A673 (cell line): ENCODE measurements around the gene C16orf74. TPM values are rescaled to one million over a fixed set of nuclear protein-coding genes. Genes with fewer than 3 reads are reported as not detected.

Source experiments
- BruUV-seq: library from RNA; stranded (reverse); fragments of 400-500 nt; replicated peaks from 2 replicates; lab custom pipeline; 2021; lab: Mats Ljungman, UMichigan
- CTCF ChIA-PET: fragments of 300-600 bp; sonication (Branson Sonifier 250); formaldehyde crosslinking; loops from one replicate; lab custom pipeline; 2022; ENCODE audit warnings: antibody characterized with exemption; lab: Charles Lee
- POLR2A ChIA-PET: fragments of 300-600 bp; sonication (Branson Sonifier 250); formaldehyde crosslinking; loops from one replicate; lab custom pipeline; 2022; ENCODE audit warnings: antibody characterized with exemption; ENCODE audit not compliant: low non-redundant PET; lab: Charles Lee
- DNase-seq: peaks from one replicate; pipeline ENCODE4 v3.0.0-alpha.2; 2015; ENCODE audit warnings: low spot score
- H3K27ac ChIP-seq: fragments of 200-600 bp; sonication (generic); 2 replicates; pipeline ENCODE4 v1.5.1; 2016; ENCODE audit warnings: mixed run types, low read depth, mild to moderate bottlenecking, mixed read lengths, antibody characterized with exemption, low read length; ENCODE audit not compliant: poor library complexity, severe bottlenecking
- H3K27me3 ChIP-seq: fragments of 200-600 bp; sonication (generic); replicated peaks from 2 replicates; pipeline ENCODE4 v1.6.1; 2017; ENCODE audit warnings: mixed run types, low read depth, mild to moderate bottlenecking, mixed read lengths, antibody characterized with exemption, low read length; ENCODE audit not compliant: insufficient read depth, poor library complexity
- H3K36me3 ChIP-seq: fragments of 200-600 bp; sonication (generic); 2 replicates; pipeline ENCODE4 v1.6.1; 2016; ENCODE audit warnings: mixed run types, mild to moderate bottlenecking, mixed read lengths, antibody characterized with exemption, low read length; ENCODE audit not compliant: insufficient read depth, poor library complexity, severe bottlenecking
- H3K4me1 ChIP-seq: fragments of 200-600 bp; sonication (generic); 2 replicates; pipeline ENCODE4 v1.6.1; 2017; ENCODE audit warnings: mixed run types, mild to moderate bottlenecking, mixed read lengths, antibody characterized with exemption, low read length; ENCODE audit not compliant: insufficient read depth, poor library complexity, severe bottlenecking
- H3K4me3 ChIP-seq: fragments of 200-600 bp; sonication (generic); 2 replicates; pipeline ENCODE4 v1.5.1; 2016; ENCODE audit warnings: low read depth, mixed run types, mild to moderate bottlenecking, mixed read lengths, low read length; ENCODE audit not compliant: poor library complexity, severe bottlenecking
- H3K9me3 ChIP-seq: fragments of 200-600 bp; sonication (generic); 2 replicates; pipeline ENCODE4 v1.6.1; 2016; ENCODE audit warnings: mixed run types, low read depth, mild to moderate bottlenecking, mixed read lengths, antibody characterized with exemption, low read length; ENCODE audit not compliant: poor library complexity, severe bottlenecking
- EZH2 ChIP-seq: fragments of 200-600 bp; sonication (generic); IDR thresholded peaks from 2 replicates; pipeline ENCODE4 v1.6.1; 2017; ENCODE audit warnings: borderline replicate concordance, low read depth, mild to moderate bottlenecking, mixed read lengths, antibody characterized with exemption, low read length; ENCODE audit not compliant: poor library complexity, severe bottlenecking
- intact Hi-C: fragments of 100-400 bp; cut with micrococcal nuclease; formaldehyde crosslinking; loops from one replicate; pipeline ENCODE4 v1.10.0; 2022; ENCODE audit not compliant: unreplicated experiment
- total RNA-seq: library from RNA; stranded (reverse); gene quantifications from 2 replicates; pipeline ENCODE4 v1.2.3, GENCODE V29; 2021
- TF ChIP-seq, protein P1 (sequence below): fragments of 300-800, 200-600 bp; sonication (generic); conservative IDR thresholded peaks from 2 replicates; pipeline ENCODE4 v1.5.1; 2017; ENCODE audit warnings: low read depth, mild to moderate bottlenecking, antibody characterized with exemption, low read length, moderate library complexity, mixed read lengths

Gene C16orf74
- total RNA-seq, 1 experiment from 2014 or later = 3.8 TPM

DNA sequence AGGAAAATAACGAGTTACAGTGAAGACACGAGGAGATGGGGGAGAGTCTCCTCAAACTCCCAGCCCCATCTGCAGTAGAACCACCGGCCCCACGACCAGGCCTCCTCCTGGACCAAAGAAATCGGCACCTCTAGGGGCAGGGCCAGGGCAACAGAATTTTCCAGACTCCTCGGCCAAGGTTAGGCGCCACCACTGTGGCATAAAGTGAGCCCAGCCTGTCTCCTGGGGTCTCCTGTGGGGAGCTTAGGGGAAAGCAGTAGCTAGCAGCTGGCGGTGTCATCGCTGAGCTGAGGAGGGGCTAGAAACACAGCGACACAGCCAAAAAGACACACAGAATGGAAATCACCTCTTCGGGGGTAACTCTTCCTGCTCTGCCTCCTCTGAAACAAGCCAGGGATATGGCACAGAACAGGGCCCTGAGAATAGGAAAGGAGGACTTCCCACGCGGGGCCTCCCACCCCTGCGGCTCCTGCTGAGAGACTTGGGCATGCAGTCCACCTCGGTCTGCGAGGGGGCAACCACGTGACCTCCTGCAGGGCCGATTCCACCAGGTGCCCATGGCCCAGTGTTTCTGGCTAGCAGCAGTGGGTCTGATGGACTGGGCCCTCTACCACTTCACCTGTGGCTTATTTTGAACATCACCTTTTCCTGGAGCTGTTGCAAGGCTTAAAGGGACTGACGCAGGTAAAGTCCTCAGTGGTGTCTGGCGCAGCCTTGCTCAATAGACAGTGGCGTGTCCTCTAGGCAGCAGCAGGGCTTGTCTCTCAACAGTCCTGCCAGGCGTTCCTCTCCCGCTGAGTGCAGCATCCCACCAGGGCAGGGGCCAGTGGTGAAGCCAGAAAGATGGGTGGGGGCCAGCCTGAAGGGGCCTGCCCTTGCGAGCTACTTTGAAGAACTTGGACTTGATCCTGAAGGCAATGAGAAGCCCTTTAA, 55.4 kb downstream of the C16orf74 start:
- no peaks in the 10 kb centered on the region for H3K9me3 ChIP-seq
- intact Hi-C loops = no loop called here
- ChIA-PET CTCF (no interaction called here), POLR2A (interaction anchor here (0.6 kb wide), 1 partner anchor 21 kb away, joined by 4 read pairs; no protein-coding TSS in a partner anchor)
- no TSS peak for BruUV-seq
- no peak overlapping the region for H3K27ac ChIP-seq
- no peaks in the 10 kb centered on the region for H3K36me3 ChIP-seq
- no peak for TF ChIP-seq EZH2
- TF ChIP-seq, protein P1, sequence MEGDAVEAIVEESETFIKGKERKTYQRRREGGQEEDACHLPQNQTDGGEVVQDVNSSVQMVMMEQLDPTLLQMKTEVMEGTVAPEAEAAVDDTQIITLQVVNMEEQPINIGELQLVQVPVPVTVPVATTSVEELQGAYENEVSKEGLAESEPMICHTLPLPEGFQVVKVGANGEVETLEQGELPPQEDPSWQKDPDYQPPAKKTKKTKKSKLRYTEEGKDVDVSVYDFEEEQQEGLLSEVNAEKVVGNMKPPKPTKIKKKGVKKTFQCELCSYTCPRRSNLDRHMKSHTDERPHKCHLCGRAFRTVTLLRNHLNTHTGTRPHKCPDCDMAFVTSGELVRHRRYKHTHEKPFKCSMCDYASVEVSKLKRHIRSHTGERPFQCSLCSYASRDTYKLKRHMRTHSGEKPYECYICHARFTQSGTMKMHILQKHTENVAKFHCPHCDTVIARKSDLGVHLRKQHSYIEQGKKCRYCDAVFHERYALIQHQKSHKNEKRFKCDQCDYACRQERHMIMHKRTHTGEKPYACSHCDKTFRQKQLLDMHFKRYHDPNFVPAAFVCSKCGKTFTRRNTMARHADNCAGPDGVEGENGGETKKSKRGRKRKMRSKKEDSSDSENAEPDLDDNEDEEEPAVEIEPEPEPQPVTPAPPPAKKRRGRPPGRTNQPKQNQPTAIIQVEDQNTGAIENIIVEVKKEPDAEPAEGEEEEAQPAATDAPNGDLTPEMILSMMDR = no peak
- no peak for DNase-seq
- H3K4me1 ChIP-seq = peaks cover 12% of the 10 kb centered on the region
- no peaks in the 10 kb centered on the region for H3K27me3 ChIP-seq
- H3K4me3 ChIP-seq = no peak overlapping the region

DNA sequence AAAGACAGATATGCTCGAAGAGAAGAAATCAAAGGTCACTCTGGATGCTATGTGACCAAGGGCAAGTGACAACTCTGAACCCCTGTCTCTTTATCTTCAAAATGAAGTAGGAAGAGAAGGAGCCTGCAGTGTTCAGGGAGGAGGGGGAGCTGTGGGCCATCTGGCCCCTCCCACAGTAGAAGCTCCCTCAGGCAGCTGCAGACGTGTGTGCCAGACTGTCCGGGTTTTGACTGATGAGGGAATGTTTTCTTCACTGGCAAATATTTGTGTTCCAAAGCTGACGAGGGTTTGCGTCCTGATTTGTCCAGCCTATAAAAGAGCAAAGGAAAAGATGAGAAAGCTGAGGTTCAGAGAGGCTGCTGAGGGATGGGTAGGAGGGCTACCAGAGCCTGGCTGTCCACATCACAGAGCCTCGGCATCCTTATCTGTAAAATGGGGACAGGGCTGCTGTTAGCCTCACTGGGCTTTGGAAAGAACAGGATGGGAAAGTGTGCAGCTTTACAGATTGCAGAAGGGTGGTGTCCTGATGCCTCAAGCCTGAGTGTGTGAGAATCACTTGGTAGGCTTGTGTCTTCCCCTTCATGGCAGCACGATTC, 60.3 kb downstream of the C16orf74 start:
- Histone ChIP-seq H3K36me3 (peaks cover 10% of the 10 kb centered on the region), H3K9me3 (no peaks in the 10 kb centered on the region), H3K27ac (no peak overlapping the region), H3K27me3 (no peaks in the 10 kb centered on the region), H3K4me3 (no peak overlapping the region), H3K4me1 (no peaks in the 10 kb centered on the region)
- intact Hi-C loops = no loop called here
- ChIA-PET POLR2A (no interaction called here), CTCF (no interaction called here)
- BruUV-seq = no TSS peak
- no peak for TF ChIP-seq EZH2
- TF ChIP-seq, protein P1 = no peak
- peak; percentile 35 for DNase-seq

DNA sequence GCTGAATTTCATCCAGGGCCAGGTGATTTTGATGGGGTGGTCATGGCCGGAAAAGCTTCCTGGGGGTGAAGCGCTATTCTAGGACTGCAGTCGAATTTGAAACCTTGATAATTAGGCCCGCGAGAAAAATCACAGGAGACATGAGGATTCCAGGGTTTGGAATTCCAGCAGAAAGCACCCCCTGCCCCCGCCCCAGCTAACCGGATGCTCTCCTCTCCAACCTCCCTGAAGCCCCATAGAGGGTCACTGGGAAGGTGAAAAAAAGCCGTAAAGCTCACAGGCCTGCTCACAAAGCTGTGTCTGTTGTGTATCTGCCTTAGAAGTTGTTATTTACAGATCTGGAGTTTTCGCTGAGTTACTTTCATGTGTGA, 61.0 kb downstream of the C16orf74 start:
- no peak overlapping the region for H3K27ac ChIP-seq
- H3K4me1 ChIP-seq = no peaks in the 10 kb centered on the region
- intact Hi-C loops = no loop called here
- CTCF ChIA-PET = no interaction called here
- POLR2A ChIA-PET = no interaction called here
- no peaks in the 10 kb centered on the region for H3K9me3 ChIP-seq
- H3K4me3 ChIP-seq = no peak overlapping the region
- no peak for DNase-seq
- peaks cover 14% of the 10 kb centered on the region for H3K36me3 ChIP-seq
- TF ChIP-seq EZH2 = no peak
- TF ChIP-seq, protein P1 = no peak
- no peaks in the 10 kb centered on the region for H3K27me3 ChIP-seq
- no TSS peak for BruUV-seq
